ENCODE measurements around the gene TSFM. TPM values are rescaled to one million over a fixed set of nuclear protein-coding genes. Genes with fewer than 3 reads are reported as not detected.

The TSFM gene
- total and polyA plus RNA-seq, 9 of the 15 experiments (the other 6 are each of a cell fraction or from before 2014, with no cell fraction given), result 44.6 to 198 (median 60.2) TPM

DNA sequence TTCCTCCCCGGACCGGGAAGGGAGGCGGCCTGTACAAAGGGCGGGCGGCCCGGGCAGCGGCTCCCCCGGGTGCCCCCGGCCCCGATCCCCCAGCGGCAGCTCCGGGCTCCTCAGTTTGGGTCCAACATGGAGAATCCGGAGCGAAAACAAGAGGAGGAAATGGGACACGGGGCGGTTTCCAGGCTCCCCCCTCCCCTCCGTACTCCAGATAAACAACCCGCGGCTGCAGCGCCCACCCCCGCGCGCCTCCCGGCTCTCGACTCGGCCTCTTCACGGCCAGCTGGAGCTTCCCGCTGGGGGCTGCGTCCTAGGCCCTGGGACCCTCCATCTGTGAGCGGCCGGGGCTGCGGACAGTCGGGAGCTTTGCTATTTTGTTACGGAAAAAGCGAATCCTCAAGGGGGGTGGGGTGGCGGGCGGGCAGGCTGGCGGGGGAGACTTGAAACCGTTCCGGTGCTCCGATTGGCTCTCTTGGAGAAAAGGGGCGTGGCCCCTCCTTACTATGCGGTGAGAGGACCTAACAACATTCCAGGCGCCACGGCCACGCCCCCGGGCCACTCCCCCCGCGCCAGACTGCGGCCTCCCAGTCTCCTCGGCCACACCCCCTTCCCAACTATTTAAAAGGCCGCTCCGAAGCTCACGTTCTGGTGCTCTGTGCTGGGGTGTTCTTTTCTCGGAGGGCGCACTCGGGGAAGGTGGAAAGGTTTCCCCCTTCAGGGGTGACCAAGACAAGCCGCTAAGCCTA, 64.2 kb downstream of the TSFM start, which contains the start of gene CTDSP2 (continued):
- TF ChIP-seq, protein P1, sequence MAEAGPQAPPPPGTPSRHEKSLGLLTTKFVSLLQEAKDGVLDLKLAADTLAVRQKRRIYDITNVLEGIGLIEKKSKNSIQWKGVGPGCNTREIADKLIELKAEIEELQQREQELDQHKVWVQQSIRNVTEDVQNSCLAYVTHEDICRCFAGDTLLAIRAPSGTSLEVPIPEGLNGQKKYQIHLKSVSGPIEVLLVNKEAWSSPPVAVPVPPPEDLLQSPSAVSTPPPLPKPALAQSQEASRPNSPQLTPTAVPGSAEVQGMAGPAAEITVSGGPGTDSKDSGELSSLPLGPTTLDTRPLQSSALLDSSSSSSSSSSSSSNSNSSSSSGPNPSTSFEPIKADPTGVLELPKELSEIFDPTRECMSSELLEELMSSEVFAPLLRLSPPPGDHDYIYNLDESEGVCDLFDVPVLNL (CRISPR knock-in tag; IDR thresholded peaks at IDR 0.05; ENCODE audit: low read depth), result no peak
- TF ChIP-seq ZNF316 (IDR thresholded peaks at IDR 0.05) (no peak), ETS2 (tag; IDR thresholded peaks at IDR 0.05; ENCODE audit: borderline replicate concordance, poor library complexity, severe bottlenecking) (no peak), MTA1 (IDR thresholded peaks at IDR 0.05; ENCODE audit: borderline replicate concordance) (0 out of 2 replicates have a peak, but pooled peaks have one; percentile 15), SNRNP70 (optimal IDR thresholded peaks at IDR 0.05; ENCODE audit: low read depth, low read length) (no peak), ZNF75A (CRISPR knock-in tag; IDR thresholded peaks at IDR 0.05) (no peak), RBM34 (IDR thresholded peaks at IDR 0.05; ENCODE audit: borderline replicate concordance, insufficient read depth, low read length) (no peak), JUNB (CRISPR knock-in tag; conservative IDR thresholded peaks at IDR 0.05) (no peak), ZKSCAN8 (CRISPR knock-in tag; IDR thresholded peaks at IDR 0.05) (no peak), HMG20B (CRISPR knock-in tag; IDR thresholded peaks at IDR 0.05) (no peak), HNRNPK (IDR thresholded peaks at IDR 0.05; ENCODE audit: low read depth, low read length, poor library complexity, severe bottlenecking) (no peak), CTBP1 (IDR thresholded peaks at IDR 0.05; ENCODE audit: borderline replicate concordance) (0 out of 2 replicates have a peak, but pooled peaks have one; percentile 16), ZNF780A (CRISPR knock-in tag; IDR thresholded peaks at IDR 0.05) (no peak), CHD4 (IDR thresholded peaks at IDR 0.05; ENCODE audit: insufficient read depth, insufficient replicate concordance, low read depth, low read length, poor library complexity, severe bottlenecking) (no peak), MCM5 (IDR thresholded peaks at IDR 0.05; ENCODE audit: low read depth) (no peak), FOXK2 (conservative IDR thresholded peaks at IDR 0.05 in 1 of 2, IDR thresholded peaks at IDR 0.05 in 1 of 2; ENCODE audit: low read depth in 2 of 2) (peak; percentile 95 to 98), ZBTB7A (IDR thresholded peaks at IDR 0.05; ENCODE audit: borderline replicate concordance, control insufficient read depth, low read depth, low read length) (peak; percentile 32; the same call in 1 of the 2 replicates), TAF7 (tag; IDR thresholded peaks at IDR 0.05) (peak; percentile 12; the same call in 1 of the 2 replicates), HCFC1 (IDR thresholded peaks at IDR 0.05; ENCODE audit: low read depth, low read length) (peak; percentile 43; the same call in 1 of the 2 replicates), HMG20A (CRISPR knock-in tag; conservative IDR thresholded peaks at IDR 0.05) (no peak), CBFA2T3 (IDR thresholded peaks at IDR 0.05) (0 out of 2 replicates have a peak, but pooled peaks have one; percentile 7)
- TF ChIP-seq, protein P2, sequence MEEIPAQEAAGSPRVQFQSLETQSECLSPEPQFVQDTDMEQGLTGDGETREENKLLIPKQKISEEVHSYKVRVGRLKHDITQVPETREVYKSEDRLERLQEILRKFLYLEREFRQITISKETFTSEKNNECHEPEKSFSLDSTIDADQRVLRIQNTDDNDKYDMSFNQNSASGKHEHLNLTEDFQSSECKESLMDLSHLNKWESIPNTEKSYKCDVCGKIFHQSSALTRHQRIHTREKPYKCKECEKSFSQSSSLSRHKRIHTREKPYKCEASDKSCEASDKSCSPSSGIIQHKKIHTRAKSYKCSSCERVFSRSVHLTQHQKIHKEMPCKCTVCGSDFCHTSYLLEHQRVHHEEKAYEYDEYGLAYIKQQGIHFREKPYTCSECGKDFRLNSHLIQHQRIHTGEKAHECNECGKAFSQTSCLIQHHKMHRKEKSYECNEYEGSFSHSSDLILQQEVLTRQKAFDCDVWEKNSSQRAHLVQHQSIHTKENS (CRISPR knock-in tag; IDR thresholded peaks at IDR 0.05), result no peak
- TF ChIP-seq, protein P3, sequence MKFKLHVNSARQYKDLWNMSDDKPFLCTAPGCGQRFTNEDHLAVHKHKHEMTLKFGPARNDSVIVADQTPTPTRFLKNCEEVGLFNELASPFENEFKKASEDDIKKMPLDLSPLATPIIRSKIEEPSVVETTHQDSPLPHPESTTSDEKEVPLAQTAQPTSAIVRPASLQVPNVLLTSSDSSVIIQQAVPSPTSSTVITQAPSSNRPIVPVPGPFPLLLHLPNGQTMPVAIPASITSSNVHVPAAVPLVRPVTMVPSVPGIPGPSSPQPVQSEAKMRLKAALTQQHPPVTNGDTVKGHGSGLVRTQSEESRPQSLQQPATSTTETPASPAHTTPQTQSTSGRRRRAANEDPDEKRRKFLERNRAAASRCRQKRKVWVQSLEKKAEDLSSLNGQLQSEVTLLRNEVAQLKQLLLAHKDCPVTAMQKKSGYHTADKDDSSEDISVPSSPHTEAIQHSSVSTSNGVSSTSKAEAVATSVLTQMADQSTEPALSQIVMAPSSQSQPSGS (CRISPR knock-in tag; IDR thresholded peaks at IDR 0.05), result no peak

Measured in K562 (cell line).